Posterior vena cava (tissue), 2 donors: ENCODE results near the gene LIG1. TPM values are rescaled to one million over a fixed set of nuclear protein-coding genes. Genes with fewer than 3 reads are reported as not detected.
"Not testable (repeated sequence)": the region's sequence is repeated elsewhere in the genome, so short reads cannot be mapped to it uniquely, and the experiment has no call there.

ENCODE experiments used
- DNase-seq: peaks from one replicate; pipeline ENCODE4 v3.0.0-alpha.2; 2020; ENCODE audit warnings: low spot score
- intact Hi-C, 2 donors: fragments of 100-400 bp; cut with DNase I; formaldehyde crosslinking; loops; one replicate each; pipeline versions ENCODE4 v1.14.1 to v1.14.2; 2022 to 2023
- total RNA-seq, 2 donors: library from RNA; stranded (reverse); fragmentation: NEBNext Ultra II Directional; extraction: Animal tissue kit (Norgen Biotek cat#: 25700); gene quantifications; one replicate each; pipeline ENCODE4 v1.2.1, GENCODE V29; 2021
- donor health status: DM: yes; HTN: yes; CAD: no.
- donor health status: DM: yes; HTN: yes; CAD: no.

LIG1 gene
- total RNA-seq, 2 donors from 2014 or later = 4.8 to 5.9 TPM

- intact Hi-C loops = loop anchor here in 1 of 2 donors (10.0 kb wide), 1 partner anchor 129 kb away; no protein-coding TSS in a partner anchor
- no peak for DNase-seq
These were observed 75.9 kb downstream of the LIG1 start for GRCh38 chr19:48094129-48094854.

- intact Hi-C loops = loop anchor here in 1 of 2 donors (10.0 kb wide), 1 partner anchor 126 kb away; no protein-coding TSS in a partner anchor
- DNase-seq = peak; percentile 58
These were observed 78.9 kb downstream of the LIG1 start for GRCh38 chr19:48091111-48091718.

- intact Hi-C loops = loop anchor here in 1 of 2 donors (10.0 kb wide), 1 partner anchor 126 kb away; no protein-coding TSS in a partner anchor
- DNase-seq = peak; percentile 20
These were observed 79.8 kb downstream of the LIG1 start for GRCh38 chr19:48090281-48090802.

GRCh38 chr19:48088991-48089390 lies 81.2 kb downstream of the LIG1 start:
- DNase-seq = peak; percentile 69
- intact Hi-C loops = not testable (repeated sequence)

GRCh38 chr19:48085904-48086864 lies 84.0 kb downstream of the LIG1 start:
- DNase-seq = peak; percentile 43

GRCh38 chr19:48085076-48085475 lies 85.1 kb downstream of the LIG1 start:
- peak; percentile 24 for DNase-seq
- intact Hi-C loops = no loop called here

More at GRCh38 chr19:48085904-48086864, 84.0 kb downstream of the LIG1 start:
- intact Hi-C loops = no loop called here

- intact Hi-C loops = no loop called here
- no peak for DNase-seq
These were observed 89.0 kb downstream of the LIG1 start for GRCh38 chr19:48081106-48081505.

GRCh38 chr19:48070177-48070769 lies 99.9 kb downstream of the LIG1 start:
- intact Hi-C loops = loop anchor here in 1 of 2 donors (5.0 kb wide), 1 partner anchor 658 kb away; no protein-coding TSS in a partner anchor
- not testable (repeated sequence) for DNase-seq

- no peak for DNase-seq
- intact Hi-C loops = no loop called here
These were observed 100.7 kb downstream of the LIG1 start for GRCh38 chr19:48069435-48069834.

Other genes with a start within 250 kb of the LIG1 start
- not detected for gene BSPH1, start 178.2 kb downstream of the LIG1 start, total RNA-seq
- gene ELSPBP1, start 175.7 kb downstream of the LIG1 start, total RNA-seq = not detected
- gene CABP5, start 126.3 kb downstream of the LIG1 start, total RNA-seq = not detected
- gene PLA2G4C, start 59.5 kb downstream of the LIG1 start, total RNA-seq = 10 to 100 TPM; 13.7 to 20.2 TPM
- 1 to 10 TPM; 6.1 to 8.6 TPM for gene ZSWIM9, start 336 bp upstream of the LIG1 start, total RNA-seq
- 10 to 100 TPM; 44.0 to 54.2 TPM for gene CARD8, start 85.6 kb upstream of the LIG1 start, total RNA-seq
- under 1 TPM; 0.37 to 0.38 TPM for gene ZNF114, start 99.7 kb upstream of the LIG1 start, total RNA-seq
- 100 to 1,000 TPM; 120 to 297 TPM for gene EMP3, start 155.2 kb upstream of the LIG1 start, total RNA-seq
- gene TMEM143, start 193.6 kb upstream of the LIG1 start, total RNA-seq = 1 to 10 TPM; 5.0 to 6.3 TPM
- gene SYNGR4, start 194.0 kb upstream of the LIG1 start, total RNA-seq = not detected
- 100 to 1,000 TPM in 1 of 2 donors, 10 to 100 TPM in 1; 94.6 to 111 TPM for gene KDELR1, start 221.2 kb upstream of the LIG1 start, total RNA-seq
- gene GRIN2D, start 223.3 kb upstream of the LIG1 start, total RNA-seq = 1 to 10 TPM in 1 of 2 donors, under 1 TPM in 1; 0.71 to 2.3 TPM